Measurements from ENCODE around the gene PRRC2B. TPM values are rescaled to one million over a fixed set of nuclear protein-coding genes. Genes with fewer than 3 reads are reported as not detected.

The PRRC2B gene
- total RNA-seq, 1 experiment from 2014 or later = 137 TPM

- Mint-ChIP-seq H3K4me3 (ENCODE audit: low read depth, unreplicated experiment) (peak overlapping the region; percentile 70), H3K4me1 (ENCODE audit: low read depth, unreplicated experiment) (no peaks in the 10 kb centered on the region), H3K36me3 (ENCODE audit: insufficient read depth, unreplicated experiment) (peaks cover 15% of the 10 kb centered on the region), H3K27me3 (ENCODE audit: unreplicated experiment) (no peaks in the 10 kb centered on the region), H3K27ac (ENCODE audit: unreplicated experiment) (no peak overlapping the region), H3K9me3 (ENCODE audit: low read depth, unreplicated experiment) (no peaks in the 10 kb centered on the region)
- DNase-seq = no peak
- BruUV-seq (replicated peaks) = no TSS peak
- no peak for TF ChIP-seq CTCF (IDR thresholded peaks at IDR 0.05; ENCODE audit: unreplicated experiment)
- CTCF ChIA-PET = interaction anchor here (0.7 kb wide), 1 partner anchor 1645 kb away, joined by 3 read pairs; no protein-coding TSS in a partner anchor
- intact Hi-C loops (cut with micrococcal nuclease; ENCODE audit: unreplicated experiment) = no loop called here
These were observed 136.0 kb downstream of the PRRC2B start for GRCh38 chr9:131529597-131530545.

- Mint-ChIP-seq H3K27ac (ENCODE audit: unreplicated experiment) (no peak overlapping the region), H3K4me1 (ENCODE audit: low read depth, unreplicated experiment) (no peaks in the 10 kb centered on the region), H3K36me3 (ENCODE audit: insufficient read depth, unreplicated experiment) (peaks cover 15% of the 10 kb centered on the region), H3K27me3 (ENCODE audit: unreplicated experiment) (no peaks in the 10 kb centered on the region), H3K9me3 (ENCODE audit: low read depth, unreplicated experiment) (no peaks in the 10 kb centered on the region), H3K4me3 (ENCODE audit: low read depth, unreplicated experiment) (peak overlapping the region; percentile 70)
- peak; percentile 21 for TF ChIP-seq CTCF (IDR thresholded peaks at IDR 0.05; ENCODE audit: unreplicated experiment)
- intact Hi-C loops (cut with micrococcal nuclease; ENCODE audit: unreplicated experiment) = no loop called here
- CTCF ChIA-PET = no interaction called here
- no TSS peak for BruUV-seq (replicated peaks)
- peak; percentile 41 for DNase-seq
These were observed 136.6 kb downstream of the PRRC2B start for GRCh38 chr9:131530546-131530919.

- peak; percentile 67 for DNase-seq
- H3K27ac Mint-ChIP-seq (ENCODE audit: unreplicated experiment) = no peak within 1 kb of the TSS
- no peaks in the 10 kb centered on the region for H3K27me3 Mint-ChIP-seq (ENCODE audit: unreplicated experiment)
- H3K4me1 Mint-ChIP-seq (ENCODE audit: low read depth, unreplicated experiment) = no peaks in the 10 kb centered on the region
- TF ChIP-seq CTCF (IDR thresholded peaks at IDR 0.05; ENCODE audit: unreplicated experiment) = no peak
- no TSS peak for BruUV-seq (replicated peaks)
- no peaks in the 10 kb centered on the region for H3K9me3 Mint-ChIP-seq (ENCODE audit: low read depth, unreplicated experiment)
- peak within 1 kb of the TSS; percentile 70 for H3K4me3 Mint-ChIP-seq (ENCODE audit: low read depth, unreplicated experiment)
- H3K36me3 Mint-ChIP-seq (ENCODE audit: insufficient read depth, unreplicated experiment) = peaks cover 15% of the 10 kb centered on the region
- intact Hi-C loops (cut with micrococcal nuclease; ENCODE audit: unreplicated experiment) = no loop called here
- CTCF ChIA-PET = interaction anchor here (0.7 kb wide), 1 partner anchor 197 kb away, joined by 3 read pairs; no protein-coding TSS in a partner anchor
These were observed 137.3 kb downstream of the PRRC2B start, which contains the start of gene UCK1 for GRCh38 chr9:131530920-131531832. Gene UCK1, minus strand, starts transcription at chr9:131531263. Its CDS starts 89 bp downstream, at chr9:131531174.

- Mint-ChIP-seq H3K9me3 (ENCODE audit: low read depth, unreplicated experiment) (no peaks in the 10 kb centered on the region), H3K27me3 (ENCODE audit: unreplicated experiment) (no peaks in the 10 kb centered on the region), H3K4me1 (ENCODE audit: low read depth, unreplicated experiment) (no peaks in the 10 kb centered on the region), H3K4me3 (ENCODE audit: low read depth, unreplicated experiment) (no peak overlapping the region), H3K27ac (ENCODE audit: unreplicated experiment) (no peak overlapping the region), H3K36me3 (ENCODE audit: insufficient read depth, unreplicated experiment) (peaks cover 10% of the 10 kb centered on the region)
- no TSS peak for BruUV-seq (replicated peaks)
- CTCF ChIA-PET = no interaction called here
- TF ChIP-seq CTCF (IDR thresholded peaks at IDR 0.05; ENCODE audit: unreplicated experiment) = no peak
- intact Hi-C loops (cut with micrococcal nuclease; ENCODE audit: unreplicated experiment) = no loop called here
- no peak for DNase-seq
These were observed 140.9 kb downstream of the PRRC2B start for GRCh38 chr9:131534721-131535237.

Data from Calu3 (cell line).